HG03460 (cell line): ENCODE results near the gene C7.
A peak's percentile ranks its signal among the peaks of the same experiment; 100 is the strongest.
"Not testable (repeated sequence)": the region's sequence is repeated elsewhere in the genome, so short reads cannot be mapped to it uniquely, and the experiment has no call there.

Experiments
- ATAC-seq: cut with Tn5 transposase; IDR thresholded peaks from one replicate; pipeline ENCODE4 v1.9.1; 2021; ENCODE audit not compliant: unreplicated experiment

Gene C7

GRCh38 chr5:40909264-40909663, at the start of gene C7:
Gene C7 (plus strand): TSS chr5:40909497. CDS start chr5:40909611, 114 bp downstream.
- no peak for ATAC-seq

DNA sequence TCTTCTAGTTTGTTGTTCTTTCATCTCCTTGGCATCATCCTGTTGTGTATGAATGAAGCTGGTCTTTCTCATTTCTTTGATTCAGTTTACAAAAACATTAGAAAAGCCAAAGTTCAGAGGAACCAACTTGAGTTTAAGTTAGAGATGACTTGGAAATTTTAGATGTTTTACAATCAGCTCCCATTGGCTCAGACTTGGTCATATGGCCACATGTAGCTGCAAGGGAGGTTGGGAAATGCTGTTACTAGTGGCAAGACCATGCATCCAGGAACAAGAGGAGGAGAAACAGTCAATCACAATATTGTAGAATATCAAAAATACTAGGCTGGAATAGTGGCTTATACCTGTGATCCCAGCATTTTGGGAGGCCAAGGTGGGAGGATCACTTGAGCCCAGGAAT, 48.6 kb upstream of the C7 start:
- no peak for ATAC-seq

DNA sequence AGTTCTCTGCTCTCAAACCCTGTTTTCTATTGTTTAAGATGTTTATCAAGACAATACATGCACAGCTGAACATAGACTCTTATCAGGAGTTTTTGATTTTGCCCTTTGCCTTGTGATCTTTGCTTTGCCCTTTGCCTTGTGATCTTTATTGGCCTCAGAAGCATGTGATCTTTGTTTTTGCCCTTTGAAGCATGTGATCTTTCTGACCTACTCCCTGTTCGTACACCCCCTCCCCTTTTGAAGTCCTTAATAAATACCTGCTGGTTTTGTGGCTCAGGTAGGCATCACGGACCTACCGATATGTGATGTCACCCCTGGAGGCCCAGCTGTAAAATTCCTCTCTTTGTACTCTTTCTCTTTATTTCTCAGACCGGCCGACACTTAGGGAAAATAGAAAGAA, 44.3 kb upstream of the C7 start:
- ATAC-seq, result not testable (repeated sequence)

- ATAC-seq, result no peak
Measured at GRCh38 chr5:40866844-40867243, 42.5 kb upstream of the C7 start.

- no peak for ATAC-seq
Measured at GRCh38 chr5:40869384-40869783, 39.9 kb upstream of the C7 start.

- ATAC-seq, result no peak
Measured at GRCh38 chr5:40871177-40871576, 38.1 kb upstream of the C7 start.

- not testable (repeated sequence) for ATAC-seq
Measured at GRCh38 chr5:40872253-40872652, 37.0 kb upstream of the C7 start.

GRCh38 chr5:40873286-40873880, 35.9 kb upstream of the C7 start:
- no peak for ATAC-seq

DNA sequence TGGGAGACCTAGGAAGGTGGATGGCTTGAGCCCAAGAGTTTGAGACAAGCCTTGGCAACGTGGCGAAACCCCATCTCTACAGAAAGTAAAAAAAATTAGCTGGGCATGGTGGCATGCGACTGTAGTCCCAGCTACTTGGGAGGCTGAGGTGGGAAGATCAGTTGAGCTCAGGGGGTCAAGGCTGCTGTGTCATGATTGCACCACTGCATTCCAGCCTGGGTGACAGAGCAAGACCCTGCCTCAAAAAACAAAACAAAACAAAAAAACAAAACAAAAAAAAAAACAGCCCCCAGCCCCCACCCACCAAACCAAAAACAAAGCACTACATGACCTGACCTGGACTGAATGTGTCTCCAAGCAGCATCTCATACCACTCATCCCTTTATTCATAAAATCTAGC, 33.3 kb upstream of the C7 start:
- ATAC-seq, result no peak

DNA sequence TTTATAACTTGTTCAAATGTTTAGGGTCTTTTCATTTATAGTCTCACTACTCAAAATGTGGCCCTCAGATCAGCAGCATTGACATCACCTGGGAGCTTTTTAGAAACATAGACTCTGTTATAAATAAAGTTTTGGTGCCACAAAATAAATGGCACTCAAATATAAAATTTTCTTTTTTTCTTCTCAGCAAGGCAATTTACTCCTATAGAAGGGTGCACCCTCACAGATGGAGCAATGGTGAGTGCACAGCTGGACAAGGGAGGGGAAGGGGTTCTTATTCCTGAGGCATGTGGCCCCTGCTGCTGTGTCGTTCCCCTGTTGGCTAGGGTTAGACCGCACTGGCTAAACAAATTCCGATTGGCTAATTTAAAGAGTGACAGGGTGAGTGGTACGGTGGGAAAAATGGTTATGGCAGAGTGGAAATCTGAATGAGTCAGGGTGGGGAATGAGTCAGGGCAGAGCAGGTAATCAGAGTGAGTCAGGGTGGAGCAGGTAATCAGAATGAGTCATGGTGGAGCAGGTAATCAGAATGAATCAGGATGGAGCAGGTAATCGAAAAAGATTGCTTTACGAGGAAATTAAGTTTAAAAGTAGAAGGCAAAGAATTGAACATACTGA, 31.8 kb upstream of the C7 start:
- no peak for ATAC-seq

DNA sequence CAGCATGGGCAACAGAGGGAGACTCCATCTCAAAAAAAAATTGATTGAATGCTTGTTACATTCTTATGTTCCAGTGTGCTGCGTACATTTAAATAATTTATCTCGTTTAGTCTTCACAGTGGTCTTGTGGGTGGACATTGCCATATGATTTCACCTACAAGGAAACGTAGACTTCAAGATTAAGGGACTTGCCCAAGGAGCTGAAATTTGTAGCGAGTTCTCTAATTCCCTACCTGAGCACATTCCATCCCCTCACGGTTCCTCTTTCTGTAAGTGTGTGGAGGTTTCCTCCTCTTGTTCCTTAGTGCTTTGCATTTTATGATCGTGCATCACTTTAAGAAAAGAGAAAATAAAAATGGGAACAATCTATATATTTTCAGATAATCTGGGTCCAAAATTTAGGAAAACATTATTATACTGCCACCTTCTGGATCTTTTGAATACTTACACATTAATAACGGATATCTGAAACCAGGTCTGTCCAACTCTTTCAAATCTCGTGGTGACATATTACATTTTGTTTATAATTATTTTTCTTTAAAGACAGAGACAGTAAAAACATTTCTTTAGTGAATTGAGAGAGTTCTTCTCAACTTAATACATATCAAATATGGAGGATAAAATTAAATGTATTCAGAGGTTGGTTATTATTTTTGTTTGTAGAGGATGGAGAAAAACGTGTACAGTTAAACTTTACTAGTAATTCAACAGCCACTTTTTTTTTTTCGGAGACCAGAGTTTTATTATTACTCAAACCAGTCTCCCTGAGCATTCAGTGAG, 29.9 kb upstream of the C7 start:
- ATAC-seq, result peak; percentile 59

DNA sequence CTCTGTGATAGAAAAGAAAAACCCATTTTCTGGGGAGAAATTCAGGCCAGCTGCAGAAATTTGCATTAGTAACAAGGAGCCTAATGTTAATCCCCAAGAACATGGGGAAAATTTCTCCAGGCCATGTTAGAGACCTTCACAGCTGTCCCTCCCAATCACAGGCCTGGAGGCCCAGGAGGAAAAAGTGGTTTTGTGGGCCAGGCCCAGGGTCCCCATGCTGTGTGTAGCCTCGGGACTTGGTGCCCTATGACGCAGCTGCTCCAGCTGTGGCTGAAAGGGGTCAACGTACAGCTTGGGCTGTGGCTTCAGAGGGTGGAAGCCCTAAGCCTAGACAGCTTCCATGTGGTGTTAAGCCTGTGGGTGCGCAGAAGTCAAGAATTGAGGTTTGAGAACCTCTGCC, 27.0 kb upstream of the C7 start:
- no peak for ATAC-seq

DNA sequence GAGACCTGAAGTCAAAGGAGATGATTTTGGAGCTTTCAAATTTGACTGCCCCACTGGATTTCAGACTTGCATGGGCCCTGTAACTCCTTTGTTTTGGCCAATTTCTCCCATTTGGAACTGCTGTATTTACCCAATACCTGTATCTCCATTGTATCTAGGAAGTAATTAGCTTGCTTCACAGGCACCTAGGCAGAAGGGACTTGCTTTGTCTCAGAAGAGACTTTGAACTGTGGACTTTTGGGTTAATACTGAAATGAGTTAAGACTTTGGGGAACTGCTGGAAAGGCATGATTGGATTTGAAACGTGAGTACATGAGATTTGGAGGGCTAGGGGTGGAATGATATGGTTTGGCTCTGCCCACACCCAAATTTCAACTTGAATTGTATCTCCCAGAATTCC, 26.2 kb upstream of the C7 start:
- ATAC-seq, result not testable (repeated sequence)

GRCh38 chr5:40895440-40896425, 13.6 kb upstream of the C7 start:
- not testable (repeated sequence) for ATAC-seq

DNA sequence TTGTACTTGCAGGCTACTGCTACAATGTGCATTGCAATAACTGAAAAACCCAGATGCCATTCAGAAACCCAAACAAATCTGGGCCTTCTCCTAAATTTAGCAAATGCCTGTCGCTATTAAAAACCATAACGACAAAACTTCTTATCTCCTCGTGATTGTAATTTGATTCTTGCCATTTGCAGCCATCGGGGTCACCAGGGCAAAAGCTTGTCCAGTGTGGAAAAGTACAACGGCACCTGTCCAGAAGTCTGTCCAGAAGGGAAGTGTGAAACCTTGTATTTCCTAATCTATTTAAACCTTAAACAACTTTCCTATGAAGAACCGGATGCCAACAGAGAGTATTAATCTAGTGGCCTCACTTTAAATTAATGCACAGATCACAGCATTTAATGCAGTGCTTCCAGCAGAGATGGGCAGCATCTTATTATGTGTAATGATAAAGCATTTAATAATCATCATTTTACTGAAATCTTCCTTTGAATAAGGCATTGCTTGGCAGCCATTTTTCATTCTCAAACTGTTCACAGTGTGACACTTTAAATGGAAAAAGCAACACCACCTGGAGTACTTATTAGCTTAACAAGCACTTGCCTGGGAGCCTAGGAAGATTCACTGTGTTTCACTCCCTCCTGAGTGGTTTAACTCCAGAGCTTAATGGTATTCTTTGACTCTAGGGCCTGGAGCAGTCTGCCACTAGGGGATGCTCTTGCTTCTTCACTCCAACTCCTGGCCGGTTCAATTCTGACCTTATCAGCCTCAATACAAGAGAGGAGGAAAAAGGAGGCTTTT, 4.9 kb upstream of the C7 start:
- ATAC-seq, result peak; percentile 77

DNA sequence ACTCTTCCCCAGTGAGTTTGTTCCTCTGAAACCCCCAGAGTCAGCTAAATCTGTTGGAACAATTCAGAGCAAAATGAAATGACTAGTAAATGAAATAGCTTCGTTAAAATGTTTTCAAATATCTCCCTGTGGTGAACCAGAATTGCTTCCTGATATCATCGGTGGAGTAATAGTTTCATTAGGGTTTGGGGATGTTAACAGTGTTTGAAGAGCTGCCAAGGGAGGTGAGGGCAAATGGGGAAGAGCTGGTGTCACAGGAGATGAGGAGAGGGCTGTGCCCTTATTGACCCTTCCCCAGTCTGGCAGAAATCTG, 4.3 kb upstream of the C7 start:
- no peak for ATAC-seq

GRCh38 chr5:40906351-40906751, 2.9 kb upstream of the C7 start:
- ATAC-seq, result no peak

DNA sequence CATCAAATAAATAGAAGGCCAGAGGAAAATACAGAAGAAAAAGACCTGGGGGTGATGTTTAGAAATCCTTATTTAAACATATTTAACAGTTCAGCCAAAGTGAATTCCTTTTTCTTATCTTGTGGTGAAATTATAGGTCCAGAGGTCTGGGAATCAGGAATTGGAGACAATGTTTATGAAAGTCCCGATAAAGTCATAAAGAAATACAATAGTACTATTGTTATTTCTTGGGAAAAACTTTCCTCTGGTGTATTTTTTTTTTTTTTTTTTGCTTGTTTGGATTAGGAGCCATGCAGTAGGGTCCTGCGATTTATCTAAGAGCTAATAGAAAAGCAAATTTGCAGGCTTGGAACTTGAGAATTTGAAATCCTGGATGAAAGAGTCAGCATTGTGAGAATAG, 426 bp downstream of the C7 start:
- no peak for ATAC-seq

GRCh38 chr5:40911266-40911665, 2.0 kb downstream of the C7 start:
- ATAC-seq, result no peak

DNA sequence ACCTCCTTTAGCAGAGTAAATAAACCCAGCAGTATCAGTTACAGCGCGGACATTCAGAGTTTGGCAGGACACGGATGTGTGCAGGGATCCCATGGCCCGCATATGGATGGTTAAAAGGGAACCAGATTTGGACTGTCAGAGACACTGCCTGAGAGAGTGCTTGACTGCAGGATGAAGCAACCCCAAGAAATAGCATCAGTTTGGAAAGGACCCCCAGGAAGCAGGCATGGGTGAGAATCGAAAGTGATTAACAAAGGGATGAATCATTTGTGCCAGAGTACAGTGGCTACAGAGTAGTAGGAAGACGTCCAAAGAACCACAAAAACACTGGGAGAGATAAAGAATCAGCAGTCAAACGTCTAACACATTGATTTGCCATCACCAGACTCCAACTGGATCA, 5.5 kb downstream of the C7 start:
- ATAC-seq, result no peak
